ENCODE measurements around the gene PUM2. TPM values are rescaled to one million over a fixed set of nuclear protein-coding genes. Genes with fewer than 3 reads are reported as not detected.

PUM2 gene
- total RNA-seq, 4 donors from 2014 or later: 61.5 to 140 (median 98.0) TPM

- peaks cover 18% of the 10 kb centered on the region for H3K27me3 ChIP-seq
- no peak overlapping the region for H3K27ac ChIP-seq
- H3K4me3 ChIP-seq: no peak overlapping the region
- peaks cover 0 to 33% (median 13%) of the 10 kb centered on the region in 3 donors for H3K4me1 ChIP-seq
- WGBS, 2 donors (ENCODE audit: low coverage in 1 of 2): 59 to 81% methylated on average over 2 to 3 of the region's 3 CpGs
- H3K9me3 ChIP-seq: no peaks in the 10 kb centered on the region
- no peak for ATAC-seq
- TF ChIP-seq EP300 (IDR thresholded peaks at IDR 0.05) (no peak), POLR2A (IDR thresholded peaks at IDR 0.05) (no peak), POLR2AphosphoS5 (IDR thresholded peaks at IDR 0.05) (no peak)
- TF ChIP-seq, protein P1, sequence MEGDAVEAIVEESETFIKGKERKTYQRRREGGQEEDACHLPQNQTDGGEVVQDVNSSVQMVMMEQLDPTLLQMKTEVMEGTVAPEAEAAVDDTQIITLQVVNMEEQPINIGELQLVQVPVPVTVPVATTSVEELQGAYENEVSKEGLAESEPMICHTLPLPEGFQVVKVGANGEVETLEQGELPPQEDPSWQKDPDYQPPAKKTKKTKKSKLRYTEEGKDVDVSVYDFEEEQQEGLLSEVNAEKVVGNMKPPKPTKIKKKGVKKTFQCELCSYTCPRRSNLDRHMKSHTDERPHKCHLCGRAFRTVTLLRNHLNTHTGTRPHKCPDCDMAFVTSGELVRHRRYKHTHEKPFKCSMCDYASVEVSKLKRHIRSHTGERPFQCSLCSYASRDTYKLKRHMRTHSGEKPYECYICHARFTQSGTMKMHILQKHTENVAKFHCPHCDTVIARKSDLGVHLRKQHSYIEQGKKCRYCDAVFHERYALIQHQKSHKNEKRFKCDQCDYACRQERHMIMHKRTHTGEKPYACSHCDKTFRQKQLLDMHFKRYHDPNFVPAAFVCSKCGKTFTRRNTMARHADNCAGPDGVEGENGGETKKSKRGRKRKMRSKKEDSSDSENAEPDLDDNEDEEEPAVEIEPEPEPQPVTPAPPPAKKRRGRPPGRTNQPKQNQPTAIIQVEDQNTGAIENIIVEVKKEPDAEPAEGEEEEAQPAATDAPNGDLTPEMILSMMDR (IDR thresholded peaks at IDR 0.05): no peak
- H3K36me3 ChIP-seq: no peaks in the 10 kb centered on the region
Measured at GRCh38 chr2:20221555-20221973, 129.1 kb downstream of the PUM2 start.

- Histone ChIP-seq H3K27me3 (peaks cover 12% of the 10 kb centered on the region), H3K27ac (no peak overlapping the region), H3K36me3 (no peaks in the 10 kb centered on the region), H3K4me3 (no peak overlapping the region), H3K4me1 (peaks cover 0 to 32% (median 13%) of the 10 kb centered on the region in 3 donors), H3K9me3 (no peaks in the 10 kb centered on the region)
- 73 to 100% methylated on average over 1 to 3 of the region's 3 CpGs for WGBS, 2 donors (ENCODE audit: low coverage in 1 of 2)
- TF ChIP-seq POLR2AphosphoS5 (IDR thresholded peaks at IDR 0.05): no peak
- TF ChIP-seq POLR2A (IDR thresholded peaks at IDR 0.05): no peak
- TF ChIP-seq, protein P1 (IDR thresholded peaks at IDR 0.05): no peak
- no peak for TF ChIP-seq EP300 (IDR thresholded peaks at IDR 0.05)
- no peak for ATAC-seq
Measured at GRCh38 chr2:20220806-20221554, 129.7 kb downstream of the PUM2 start.

GRCh38 chr2:20219763-20220380 lies 130.8 kb downstream of the PUM2 start:
- H3K27me3 ChIP-seq: peaks cover 5% of the 10 kb centered on the region
- peaks cover 0 to 21% (median 8%) of the 10 kb centered on the region in 3 donors for H3K4me1 ChIP-seq
- H3K9me3 ChIP-seq: no peaks in the 10 kb centered on the region
- no peak for ATAC-seq
- H3K27ac ChIP-seq: no peak overlapping the region
- no peaks in the 10 kb centered on the region for H3K36me3 ChIP-seq
- no peak overlapping the region for H3K4me3 ChIP-seq
- 98% methylated on average over 7 of the region's 13 CpGs; no CpG with 5 or more reads in 1 of the 2 donors for WGBS, 2 donors (ENCODE audit: low coverage in 1 of 2)
- no peak for TF ChIP-seq POLR2A (IDR thresholded peaks at IDR 0.05)
- no peak for TF ChIP-seq EP300 (IDR thresholded peaks at IDR 0.05)
- TF ChIP-seq, protein P1 (IDR thresholded peaks at IDR 0.05): no peak
- TF ChIP-seq POLR2AphosphoS5 (IDR thresholded peaks at IDR 0.05): no peak

DNA sequence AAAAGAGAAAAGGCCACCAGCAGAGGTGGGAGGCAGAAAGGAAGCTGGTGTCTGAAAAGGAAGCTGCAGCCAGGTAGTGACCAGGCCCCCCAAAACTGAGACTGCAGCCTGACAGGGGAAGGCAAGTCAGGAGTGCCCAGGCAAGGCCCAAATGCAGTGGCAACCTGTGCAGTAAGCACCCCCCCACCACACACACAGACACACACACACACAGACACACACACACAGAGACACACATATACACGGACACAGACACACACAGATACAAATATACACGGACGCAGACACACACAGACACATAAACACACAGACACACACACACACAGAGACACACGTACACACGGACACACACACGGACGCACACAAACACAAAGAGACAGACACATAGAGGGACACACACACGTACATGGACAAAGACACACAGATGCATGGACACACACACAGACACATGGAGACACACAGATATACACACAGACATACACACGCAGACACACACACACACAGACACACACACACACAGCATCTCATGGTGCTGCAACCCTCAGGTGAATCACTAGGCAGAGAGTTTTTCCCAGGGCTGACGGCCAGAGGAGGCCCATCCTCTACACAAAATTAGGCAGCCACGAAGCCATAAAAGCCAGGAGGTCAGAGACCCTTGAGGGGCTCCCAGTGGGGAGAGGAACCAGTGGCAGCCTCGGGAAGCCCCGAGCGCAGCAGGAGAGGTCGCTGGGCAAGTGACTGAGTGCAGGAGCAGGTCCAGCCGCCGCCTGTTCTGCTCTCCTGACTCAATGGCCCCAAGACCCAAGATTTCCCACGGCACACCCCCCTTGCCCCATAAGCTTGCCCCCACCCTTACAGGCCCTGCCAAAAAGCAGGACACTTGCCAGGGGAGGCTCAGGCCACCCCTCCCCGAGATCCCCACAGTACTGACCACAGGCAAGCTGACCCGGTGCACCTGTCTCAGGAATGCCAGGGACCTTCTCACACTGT lies 132.0 kb downstream of the PUM2 start:
- TF ChIP-seq, protein P1 (IDR thresholded peaks at IDR 0.05): no peak
- no peak for TF ChIP-seq POLR2AphosphoS5 (IDR thresholded peaks at IDR 0.05)
- TF ChIP-seq EP300 (IDR thresholded peaks at IDR 0.05): no peak
- no peak for TF ChIP-seq POLR2A (IDR thresholded peaks at IDR 0.05)
- Histone ChIP-seq H3K36me3 (no peaks in the 10 kb centered on the region), H3K27me3 (peaks cover 4% of the 10 kb centered on the region), H3K4me1 (peaks cover 0 to 8% (median 6%) of the 10 kb centered on the region in 3 donors), H3K4me3 (no peak overlapping the region), H3K9me3 (no peaks in the 10 kb centered on the region), H3K27ac (no peak overlapping the region)
- 90% methylated on average over 2 of the region's 20 CpGs; no CpG with 5 or more reads in 1 of the 2 donors for WGBS, 2 donors (ENCODE audit: low coverage in 1 of 2)
- no peak for ATAC-seq
